GM19397 (cell line): Measurements from ENCODE around the gene DNMBP.
"Not testable (repeated sequence)": the region's sequence is repeated elsewhere in the genome, so short reads cannot be mapped to it uniquely, and the experiment has no call there.

ENCODE experiments used
- ATAC-seq: cut with Tn5 transposase; IDR thresholded peaks from one replicate; pipeline ENCODE4 v1.9.1; 2021; ENCODE audit warnings: mild to moderate bottlenecking, moderate library complexity; ENCODE audit not compliant: unreplicated experiment

DNMBP gene

GRCh38 chr10:99985637-99986036 lies 24.1 kb downstream of the DNMBP start:
- ATAC-seq = not testable (repeated sequence)

GRCh38 chr10:99984211-99985034 lies 25.3 kb downstream of the DNMBP start:
- ATAC-seq = no peak

GRCh38 chr10:99983280-99983988 lies 26.3 kb downstream of the DNMBP start:
- ATAC-seq = no peak

- no peak for ATAC-seq
These were observed 27.0 kb downstream of the DNMBP start for GRCh38 chr10:99982728-99983127.

- no peak for ATAC-seq
These were observed 28.1 kb downstream of the DNMBP start for GRCh38 chr10:99981581-99982199.

- no peak for ATAC-seq
These were observed 30.6 kb downstream of the DNMBP start for GRCh38 chr10:99979066-99979685.

- no peak for ATAC-seq
These were observed 31.8 kb downstream of the DNMBP start for GRCh38 chr10:99977916-99978315.

GRCh38 chr10:99976886-99977665 lies 32.7 kb downstream of the DNMBP start:
- ATAC-seq = no peak

GRCh38 chr10:99975942-99976809 lies 33.6 kb downstream of the DNMBP start:
- ATAC-seq = no peak

- no peak for ATAC-seq
These were observed 34.5 kb downstream of the DNMBP start for GRCh38 chr10:99975106-99975829.

- no peak for ATAC-seq
These were observed 36.6 kb downstream of the DNMBP start for GRCh38 chr10:99973190-99973589.

GRCh38 chr10:99967961-99968360 lies 41.8 kb downstream of the DNMBP start:
- no peak for ATAC-seq

- ATAC-seq = no peak
These were observed 43.4 kb downstream of the DNMBP start for GRCh38 chr10:99966306-99966705.

- ATAC-seq = no peak
These were observed 44.0 kb downstream of the DNMBP start for GRCh38 chr10:99965700-99966099.

GRCh38 chr10:99964791-99965190 lies 45.0 kb downstream of the DNMBP start:
- no peak for ATAC-seq

- ATAC-seq = not testable (repeated sequence)
These were observed 46.1 kb downstream of the DNMBP start for GRCh38 chr10:99963467-99964165.

GRCh38 chr10:99958806-99959205 lies 50.9 kb downstream of the DNMBP start:
- no peak for ATAC-seq

GRCh38 chr10:99958302-99958701 lies 51.4 kb downstream of the DNMBP start:
- no peak for ATAC-seq
